Activated CD4-positive, alpha-beta memory T cell treated with anti-CD3 and anti-CD28 coated beads, Interleukin-2, amount 10 ng/mL, durations not matched to agents 7 days and 5 days (primary cell): ENCODE measurements around the gene POLR2I. TPM values are rescaled to one million over a fixed set of nuclear protein-coding genes. Genes with fewer than 3 reads are reported as not detected.

Experiments
- total RNA-seq, 2 experiments: library from RNA; stranded (reverse); gene quantifications; one replicate each; pipeline ENCODE4 v1.2.3, GENCODE V29; 2021

The POLR2I gene
- total RNA-seq, 2 experiments from 2014 or later, result 47.3 to 57.4 TPM

Other genes starting within 250 kb of the POLR2I start
- 1 to 10 TPM in 1 of 2 experiments, under 1 TPM in 1; 0.76 to 1.1 TPM for gene APLP1, start 246.3 kb downstream of the POLR2I start, total RNA-seq
- 10 to 100 TPM; 36.3 to 40.3 TPM for gene NFKBID, start 214.3 kb downstream of the POLR2I start, total RNA-seq
- 100 to 1,000 TPM; 204 to 218 TPM for gene HCST, start 212.3 kb downstream of the POLR2I start, total RNA-seq
- 1 to 10 TPM in 1 of 2 experiments, under 1 TPM in 1; 0.58 to 1.1 TPM for gene TYROBP, start 206.6 kb downstream of the POLR2I start, total RNA-seq
- gene LRFN3, start 178.5 kb downstream of the POLR2I start, total RNA-seq, result 10 to 100 TPM; 13.5 to 17.0 TPM
- 10 to 100 TPM; 17.3 to 18.3 TPM for gene SDHAF1, start 119.7 kb downstream of the POLR2I start, total RNA-seq
- 1 to 10 TPM; 1.6 to 2.5 TPM for gene SYNE4, start 106.1 kb downstream of the POLR2I start, total RNA-seq
- 10 to 100 TPM; 44.7 to 45.4 TPM for gene ALKBH6, start 100.7 kb downstream of the POLR2I start, total RNA-seq
- 1 to 10 TPM; 1.7 to 2.2 TPM for gene CLIP3, start 82.0 kb downstream of the POLR2I start, total RNA-seq
- 1 to 10 TPM; 5.7 TPM for gene THAP8, start 60.6 kb downstream of the POLR2I start, total RNA-seq
- 10 to 100 TPM; 24.1 to 25.0 TPM for gene WDR62, start 60.0 kb downstream of the POLR2I start, total RNA-seq
- not detected for gene OVOL3, start 3.7 kb downstream of the POLR2I start, total RNA-seq
- gene TBCB, start 593 bp upstream of the POLR2I start, total RNA-seq, result 100 to 1,000 TPM; 185 to 200 TPM
- 100 to 1,000 TPM; 520 to 539 TPM for gene CAPNS1, start 25.2 kb upstream of the POLR2I start, total RNA-seq
- not detected for gene COX7A1, start 37.6 kb upstream of the POLR2I start, total RNA-seq
- 1 to 10 TPM; 2.0 to 3.5 TPM for gene ZNF565, start 99.8 kb upstream of the POLR2I start, total RNA-seq
- gene ZNF146, start 100.2 kb upstream of the POLR2I start, total RNA-seq, result 10 to 100 TPM; 64.6 to 68.4 TPM